ENCODE measurements around the gene XYLB. TPM values are rescaled to one million over a fixed set of nuclear protein-coding genes. Genes with fewer than 3 reads are reported as not detected.

XYLB gene
- polyA plus RNA-seq, 1 of the 3 experiments (the other 2 are of a cell fraction), result 2.7 TPM

GRCh38 chr3:38369186-38369585, 22.6 kb downstream of the XYLB start (continued):
- TF ChIP-seq TEAD4 (IDR thresholded peaks at IDR 0.05; ENCODE audit: borderline replicate concordance, insufficient read depth), result no peak

DNA sequence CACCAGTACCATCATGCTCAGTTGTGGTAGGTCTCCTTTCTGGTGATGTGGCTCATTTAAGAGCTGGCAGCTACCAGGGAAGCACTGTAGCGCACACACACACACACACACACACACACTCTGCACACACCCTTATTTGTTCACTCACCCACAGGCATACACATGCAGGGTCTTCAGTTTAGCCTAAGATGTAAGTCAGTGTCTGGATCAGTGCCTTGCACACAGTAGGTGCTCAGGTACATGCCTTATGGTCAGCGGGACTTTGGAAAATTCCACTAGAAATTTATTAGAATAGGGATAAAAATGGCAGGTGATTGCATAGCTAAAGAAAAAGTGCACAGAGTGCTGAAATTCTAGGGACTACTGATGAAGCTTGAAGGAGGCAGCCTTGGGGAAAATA, 23.6 kb downstream of the XYLB start:
- H3K36me3 ChIP-seq (replicated peaks in 1 of 2; ENCODE audit: control insufficient read depth in 1 of 2, insufficient read depth in 2 of 2, low read length in 1 of 2), result peaks cover 0 to 10% of the 10 kb centered on the region in 2 experiments
- no peak overlapping the region for H2AFZ ChIP-seq (ENCODE audit: low read depth)
- H3K9me2 ChIP-seq, result no peaks in the 10 kb centered on the region
- ChIA-PET CTCF (interaction anchor here (1.8 to 1.9 kb wide), 2 partner anchors 15 to 23 kb away, joined by 5 to 12 read pairs; partner anchors contain the start of gene XYLB), POLR2A (no interaction called here)
- no peaks in the 10 kb centered on the region for H3K27me3 ChIP-seq (ENCODE audit: insufficient read depth)
- H3K9ac ChIP-seq, result no peak overlapping the region
- H4K20me1 ChIP-seq (ENCODE audit: insufficient read depth), result no peaks in the 10 kb centered on the region
- no peaks in the 10 kb centered on the region for H3K4me1 ChIP-seq (ENCODE audit: control insufficient read depth in 1 of 2, insufficient read depth in 2 of 2, low read depth in 1 of 2, low read length in 1 of 2)
- 71% methylated on average over 2 of the region's 2 CpGs for WGBS (ENCODE audit: low lambda C conversion rate)
- H3K4me2 ChIP-seq, result no peak overlapping the region
- H3K9me3 ChIP-seq, result no peaks in the 10 kb centered on the region
- TF ChIP-seq, protein P1, sequence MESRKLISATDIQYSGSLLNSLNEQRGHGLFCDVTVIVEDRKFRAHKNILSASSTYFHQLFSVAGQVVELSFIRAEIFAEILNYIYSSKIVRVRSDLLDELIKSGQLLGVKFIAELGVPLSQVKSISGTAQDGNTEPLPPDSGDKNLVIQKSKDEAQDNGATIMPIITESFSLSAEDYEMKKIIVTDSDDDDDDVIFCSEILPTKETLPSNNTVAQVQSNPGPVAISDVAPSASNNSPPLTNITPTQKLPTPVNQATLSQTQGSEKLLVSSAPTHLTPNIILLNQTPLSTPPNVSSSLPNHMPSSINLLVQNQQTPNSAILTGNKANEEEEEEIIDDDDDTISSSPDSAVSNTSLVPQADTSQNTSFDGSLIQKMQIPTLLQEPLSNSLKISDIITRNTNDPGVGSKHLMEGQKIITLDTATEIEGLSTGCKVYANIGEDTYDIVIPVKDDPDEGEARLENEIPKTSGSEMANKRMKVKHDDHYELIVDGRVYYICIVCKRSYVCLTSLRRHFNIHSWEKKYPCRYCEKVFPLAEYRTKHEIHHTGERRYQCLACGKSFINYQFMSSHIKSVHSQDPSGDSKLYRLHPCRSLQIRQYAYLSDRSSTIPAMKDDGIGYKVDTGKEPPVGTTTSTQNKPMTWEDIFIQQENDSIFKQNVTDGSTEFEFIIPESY (IDR thresholded peaks at IDR 0.05; ENCODE audit: borderline replicate concordance, low read depth), result no peak
- TF ChIP-seq RAD21 (IDR thresholded peaks at IDR 0.05; ENCODE audit: low read length) (no peak), EZH2phosphoT487 (IDR thresholded peaks at IDR 0.05; ENCODE audit: borderline replicate concordance, low read depth) (no peak), NFIC (IDR thresholded peaks at IDR 0.05; ENCODE audit: borderline replicate concordance) (no peak), PBX3 (IDR thresholded peaks at IDR 0.05) (no peak), JUND (IDR thresholded peaks at IDR 0.05) (no peak), MEF2A (IDR thresholded peaks at IDR 0.05; ENCODE audit: borderline replicate concordance, low read depth) (no peak), RFX5 (IDR thresholded peaks at IDR 0.05; ENCODE audit: low read length) (no peak)
- TF ChIP-seq, protein P2, sequence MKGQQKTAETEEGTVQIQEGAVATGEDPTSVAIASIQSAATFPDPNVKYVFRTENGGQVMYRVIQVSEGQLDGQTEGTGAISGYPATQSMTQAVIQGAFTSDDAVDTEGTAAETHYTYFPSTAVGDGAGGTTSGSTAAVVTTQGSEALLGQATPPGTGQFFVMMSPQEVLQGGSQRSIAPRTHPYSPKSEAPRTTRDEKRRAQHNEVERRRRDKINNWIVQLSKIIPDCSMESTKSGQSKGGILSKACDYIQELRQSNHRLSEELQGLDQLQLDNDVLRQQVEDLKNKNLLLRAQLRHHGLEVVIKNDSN (IDR thresholded peaks at IDR 0.05; ENCODE audit: borderline replicate concordance, low read depth), result no peak
- no peaks in the 10 kb centered on the region for H3F3A ChIP-seq (replicated peaks; ENCODE audit: insufficient read depth)
- DNase-seq, result no peak
- H3K79me2 ChIP-seq (ENCODE audit: insufficient read depth), result no peaks in the 10 kb centered on the region
- H3K27ac ChIP-seq (ENCODE audit: low read depth in 2 of 2, low read length in 1 of 2), result no peak overlapping the region
- no peak overlapping the region for H3K4me3 ChIP-seq (ENCODE audit: low read depth in 2 of 2, low read length in 1 of 2)

GRCh38 chr3:38370861-38371260, 24.3 kb downstream of the XYLB start:
- POLR2A ChIA-PET, result no interaction called here
- Histone ChIP-seq H3K4me2 (no peak overlapping the region), H2AFZ (ENCODE audit: low read depth) (no peak overlapping the region), H3K9me3 (no peaks in the 10 kb centered on the region), H4K20me1 (ENCODE audit: insufficient read depth) (no peaks in the 10 kb centered on the region), H3K9me2 (no peaks in the 10 kb centered on the region), H3K4me1 (ENCODE audit: control insufficient read depth in 1 of 2, insufficient read depth in 2 of 2, low read depth in 1 of 2, low read length in 1 of 2) (no peaks in the 10 kb centered on the region), H3K27ac (ENCODE audit: low read depth in 2 of 2, low read length in 1 of 2) (no peak overlapping the region), H3K79me2 (ENCODE audit: insufficient read depth) (no peaks in the 10 kb centered on the region), H3K27me3 (ENCODE audit: insufficient read depth) (no peaks in the 10 kb centered on the region), H3F3A (replicated peaks; ENCODE audit: insufficient read depth) (no peaks in the 10 kb centered on the region), H3K36me3 (replicated peaks in 1 of 2; ENCODE audit: control insufficient read depth in 1 of 2, insufficient read depth in 2 of 2, low read length in 1 of 2) (peaks cover 0 to 10% of the 10 kb centered on the region in 2 experiments), H3K4me3 (ENCODE audit: low read depth in 2 of 2, low read length in 1 of 2) (no peak overlapping the region), H3K9ac (no peak overlapping the region)
- no peak for DNase-seq
- CTCF ChIA-PET, result interaction anchor here (1.9 kb wide), 1 partner anchor 16 kb away, joined by 5 read pairs; no protein-coding TSS in a partner anchor
- TF ChIP-seq MEF2A (IDR thresholded peaks at IDR 0.05; ENCODE audit: borderline replicate concordance, low read depth) (no peak), CTCF (IDR thresholded peaks at IDR 0.05) (no peak), SMC3 (IDR thresholded peaks at IDR 0.05; ENCODE audit: low read depth, low read length) (no peak), PBX3 (IDR thresholded peaks at IDR 0.05) (no peak), FOXM1 (IDR thresholded peaks at IDR 0.05; ENCODE audit: low read depth) (no peak)
- TF ChIP-seq, protein P3, sequence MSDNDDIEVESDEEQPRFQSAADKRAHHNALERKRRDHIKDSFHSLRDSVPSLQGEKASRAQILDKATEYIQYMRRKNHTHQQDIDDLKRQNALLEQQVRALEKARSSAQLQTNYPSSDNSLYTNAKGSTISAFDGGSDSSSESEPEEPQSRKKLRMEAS (IDR thresholded peaks at IDR 0.05; ENCODE audit: low read depth), result no peak
- 93% methylated on average over 3 of the region's 4 CpGs for WGBS (ENCODE audit: low lambda C conversion rate)
